Placental pericyte (primary cell): ENCODE measurements around the gene UGT2B10. TPM values are rescaled to one million over a fixed set of nuclear protein-coding genes. Genes with fewer than 3 reads are reported as not detected.

Source experiments
- small RNA-seq: library from RNA; depleted of rRNA; stranded (forward); fragments of <200 nt; gene quantifications from one replicate; pipeline ENCODE3, GENCODE V24; 2012; ENCODE audit warnings: low replicate concordance
- total RNA-seq: library from RNA; depleted of rRNA; stranded (reverse); fragments of >200 nt; gene quantifications from 2 replicates; pipeline ENCODE4 v1.2.3, GENCODE V29; 2012

UGT2B10 gene
- not detected in 2 replicates for total RNA-seq

GRCh38 chr4:68815617-68816409 lies at the start of gene UGT2B10:
Gene UGT2B10, plus strand, starts transcription at chr4:68815994. Its CDS starts 26 bp downstream, at chr4:68816020.

Small RNA genes lying within 50 kb of the gene (small RNA-seq; reads per million reads assigned to genes)
- gene AC021146.4 = not detected
- gene AC021146.9 = not detected

Other genes starting within 250 kb of the UGT2B10 start
- gene UGT2B17, start 239.7 kb upstream of the UGT2B10 start, total RNA-seq = not detected in 2 replicates
- gene UGT2B15, start 145.3 kb upstream of the UGT2B10 start, total RNA-seq = not detected in 2 replicates
- not detected in 2 replicates for gene UGT2A3, start 135.8 kb downstream of the UGT2B10 start, total RNA-seq